ENCODE measurements around the gene ZNF587B.
"Not testable (repeated sequence)": the region's sequence is repeated elsewhere in the genome, so short reads cannot be mapped to it uniquely, and the experiment has no call there.

ZNF587B gene

GRCh38 chr19:57873883-57874799 lies 44.0 kb downstream of the ZNF587B start:
- H3K4me3 Mint-ChIP-seq; H3K4me1 Mint-ChIP-seq (ENCODE audit: low read depth); H3K27me3 Mint-ChIP-seq (ENCODE audit: low read depth); H3K27ac Mint-ChIP-seq: not testable (repeated sequence)
- H3K36me3 Mint-ChIP-seq (ENCODE audit: low read depth) = peaks cover 51% of the 10 kb centered on the region
- H3K9me3 Mint-ChIP-seq = peaks cover 68% of the 10 kb centered on the region

GRCh38 chr19:57886046-57886445 lies 55.9 kb downstream of the ZNF587B start:
- H3K27me3 Mint-ChIP-seq (ENCODE audit: low read depth) = no peaks in the 10 kb centered on the region
- H3K4me1 Mint-ChIP-seq (ENCODE audit: low read depth) = peaks cover 9% of the 10 kb centered on the region
- no peak overlapping the region for H3K27ac Mint-ChIP-seq
- peaks cover 62% of the 10 kb centered on the region for H3K9me3 Mint-ChIP-seq
- no peak overlapping the region for H3K4me3 Mint-ChIP-seq
- peaks cover 42% of the 10 kb centered on the region for H3K36me3 Mint-ChIP-seq (ENCODE audit: low read depth)

GRCh38 chr19:57887195-57887941 lies 57.3 kb downstream of the ZNF587B start:
- Mint-ChIP-seq H3K4me1 (ENCODE audit: low read depth) (peaks cover 9% of the 10 kb centered on the region), H3K4me3 (peak overlapping the region; percentile 85), H3K27ac (no peak overlapping the region), H3K36me3 (ENCODE audit: low read depth) (peaks cover 44% of the 10 kb centered on the region), H3K9me3 (peaks cover 69% of the 10 kb centered on the region), H3K27me3 (ENCODE audit: low read depth) (no peaks in the 10 kb centered on the region)

- H3K4me3 Mint-ChIP-seq = peak overlapping the region; percentile 85
- H3K36me3 Mint-ChIP-seq (ENCODE audit: low read depth) = peaks cover 40% of the 10 kb centered on the region
- peaks cover 9% of the 10 kb centered on the region for H3K4me1 Mint-ChIP-seq (ENCODE audit: low read depth)
- H3K27ac Mint-ChIP-seq = peak overlapping the region; percentile 60
- H3K27me3 Mint-ChIP-seq (ENCODE audit: low read depth) = no peaks in the 10 kb centered on the region
- peaks cover 64% of the 10 kb centered on the region for H3K9me3 Mint-ChIP-seq
These were observed 58.0 kb downstream of the ZNF587B start for GRCh38 chr19:57888107-57888559.

GRCh38 chr19:57888560-57889231 lies 58.6 kb downstream of the ZNF587B start, which contains the start of gene ZNF814:
Gene ZNF814, minus strand, starts transcription at chr19:57889037. Its CDS starts 235 bp downstream, at chr19:57888802.
- no peaks in the 10 kb centered on the region for H3K27me3 Mint-ChIP-seq (ENCODE audit: low read depth)
- H3K36me3 Mint-ChIP-seq (ENCODE audit: low read depth) = peaks cover 40% of the 10 kb centered on the region
- peak within 1 kb of the TSS; percentile 85 for H3K4me3 Mint-ChIP-seq
- peaks cover 9% of the 10 kb centered on the region for H3K4me1 Mint-ChIP-seq (ENCODE audit: low read depth)
- peaks cover 64% of the 10 kb centered on the region for H3K9me3 Mint-ChIP-seq
- H3K27ac Mint-ChIP-seq = peak within 1 kb of the TSS; percentile 60

GRCh38 chr19:57890706-57891105 lies 60.6 kb downstream of the ZNF587B start:
- H3K36me3 Mint-ChIP-seq (ENCODE audit: low read depth) = peaks cover 30% of the 10 kb centered on the region
- not testable (repeated sequence) for H3K4me3 Mint-ChIP-seq

More at GRCh38 chr19:57890706-57891105, 60.6 kb downstream of the ZNF587B start:
- H3K4me1 Mint-ChIP-seq (ENCODE audit: low read depth); H3K27me3 Mint-ChIP-seq (ENCODE audit: low read depth); H3K27ac Mint-ChIP-seq: not testable (repeated sequence)
- peaks cover 52% of the 10 kb centered on the region for H3K9me3 Mint-ChIP-seq

Data from T-helper 1 cell treated with Interleukin-12 subunit alpha and Interleukin-12 subunit beta and Interleukin-4 antibody, amounts not matched to agents 30 μg/mL and 1 μg/mL, for 36 hours (primary cell).